SHP77 treated with DMSO at 0.1 percent for 48 hours (cell line): Measurements from ENCODE around the gene MMD.
"Not testable (repeated sequence)": the region's sequence is repeated elsewhere in the genome, so short reads cannot be mapped to it uniquely, and the experiment has no call there.

Experiments used
- DNase-seq: peaks from one replicate; lab custom pipeline; 2025; lab: John Stamatoyannopoulos, UW

Gene MMD

DNA sequence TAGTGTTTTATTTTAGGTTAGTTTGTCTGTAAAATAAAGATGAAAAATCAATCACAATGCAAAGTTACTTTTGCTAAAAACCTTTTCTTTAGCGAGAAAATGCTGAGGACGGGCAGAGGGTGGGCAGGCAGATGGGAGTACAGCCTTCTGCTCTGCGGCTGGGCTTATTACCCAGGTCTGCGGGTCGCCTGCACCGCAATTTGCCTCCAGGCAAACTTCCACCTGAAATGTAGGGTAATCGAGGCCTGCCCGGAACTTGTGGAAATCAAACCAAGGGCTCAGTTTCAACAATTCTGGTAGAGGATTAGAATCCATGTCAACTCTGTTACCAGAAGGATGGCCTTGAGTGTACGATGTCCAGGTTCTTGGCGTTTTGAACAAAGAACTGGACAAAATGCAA, 22.3 kb upstream of the MMD start:
- DNase-seq, result no peak

DNA sequence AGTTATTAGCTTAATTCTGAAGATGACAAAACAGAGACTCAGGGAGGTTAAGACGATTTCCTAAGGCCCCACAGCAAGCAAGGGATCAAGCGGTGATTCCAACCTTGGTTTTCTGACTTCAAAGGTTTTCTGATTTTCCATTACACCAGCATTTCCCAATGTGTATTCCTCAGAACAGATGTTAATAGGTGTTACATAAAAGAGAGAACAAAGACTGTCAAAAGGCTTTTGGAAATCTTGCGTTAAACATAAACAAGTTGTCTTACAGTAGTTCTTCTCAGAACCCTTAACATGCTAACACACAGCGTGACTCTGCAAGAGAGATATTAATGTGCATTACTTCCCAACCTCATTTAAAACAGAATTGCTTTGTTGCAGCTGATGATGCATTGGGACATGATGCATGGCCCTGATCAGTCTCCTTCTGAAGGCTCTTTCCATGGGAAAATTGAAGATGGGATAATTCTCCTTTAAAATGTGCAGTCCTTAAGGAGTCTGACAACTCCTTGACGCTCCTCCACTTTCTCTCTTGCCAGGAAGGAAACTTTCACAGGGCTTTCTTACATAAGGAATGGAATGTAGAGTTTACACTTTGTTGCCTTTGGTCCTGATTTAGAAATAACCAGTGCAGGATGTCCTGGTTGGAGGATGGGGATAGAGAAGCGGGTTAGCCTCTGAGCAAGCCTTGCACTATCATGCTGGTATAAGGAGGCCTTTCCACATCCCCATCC, 21.5 kb upstream of the MMD start:
- DNase-seq, result no peak

DNA sequence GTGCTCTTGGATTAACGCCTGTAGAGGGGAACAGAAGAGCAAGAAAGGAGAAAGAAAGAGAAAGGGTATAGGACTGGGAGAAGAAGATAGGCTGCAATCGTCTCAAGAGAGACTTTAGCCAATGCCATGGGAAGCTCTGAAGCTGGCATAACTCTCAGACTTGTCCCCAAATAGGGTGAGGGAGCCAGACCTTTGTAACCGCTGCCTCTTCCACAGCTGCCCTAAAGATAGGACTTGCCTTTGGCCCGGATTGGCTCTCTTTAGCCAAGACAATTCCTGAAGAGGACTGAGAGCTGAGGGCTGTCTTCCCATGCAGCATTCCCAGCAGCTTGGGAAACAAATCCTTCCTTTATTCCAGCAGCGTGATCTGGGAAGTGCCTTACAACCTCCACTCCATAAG, 20.8 kb upstream of the MMD start:
- DNase-seq, result no peak

DNA sequence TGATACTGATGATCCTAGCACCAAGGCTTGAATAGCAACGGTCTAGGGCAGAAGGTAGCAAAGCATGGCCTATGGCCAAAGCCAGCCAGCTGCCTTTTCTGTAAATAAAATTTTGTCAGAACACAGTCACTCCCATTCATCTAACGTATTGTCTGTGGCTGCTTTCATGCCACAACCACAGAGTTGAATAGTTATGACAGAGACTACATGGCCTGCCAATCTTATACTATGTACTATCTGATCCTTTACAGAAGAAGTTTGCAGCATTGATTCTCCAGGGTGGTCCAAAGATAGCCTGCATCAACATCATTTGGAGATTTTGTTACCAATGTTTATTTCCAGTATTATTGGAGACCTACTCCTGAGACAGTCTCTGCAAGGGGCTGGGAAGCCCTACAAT, 19.9 kb upstream of the MMD start:
- peak; percentile 39 for DNase-seq

DNA sequence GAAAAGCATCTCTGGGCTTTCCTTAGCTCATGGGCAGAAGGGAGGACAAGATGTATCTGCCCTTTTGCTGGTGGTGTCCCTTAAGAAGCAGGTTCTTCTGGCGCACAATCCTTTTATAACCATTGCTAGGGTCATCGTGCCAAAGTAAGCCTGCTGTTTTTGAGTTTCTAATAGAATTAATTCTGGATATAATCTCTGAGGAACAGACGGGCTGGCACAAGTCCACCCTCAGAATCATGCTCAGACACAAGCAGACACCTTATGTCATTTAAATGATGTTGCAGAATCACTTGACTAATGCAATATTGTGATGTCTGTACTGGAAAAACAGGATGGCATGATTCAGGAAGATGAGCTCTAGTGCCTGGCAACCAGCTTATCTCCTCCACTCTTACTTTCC, 18.8 kb upstream of the MMD start:
- no peak for DNase-seq

DNA sequence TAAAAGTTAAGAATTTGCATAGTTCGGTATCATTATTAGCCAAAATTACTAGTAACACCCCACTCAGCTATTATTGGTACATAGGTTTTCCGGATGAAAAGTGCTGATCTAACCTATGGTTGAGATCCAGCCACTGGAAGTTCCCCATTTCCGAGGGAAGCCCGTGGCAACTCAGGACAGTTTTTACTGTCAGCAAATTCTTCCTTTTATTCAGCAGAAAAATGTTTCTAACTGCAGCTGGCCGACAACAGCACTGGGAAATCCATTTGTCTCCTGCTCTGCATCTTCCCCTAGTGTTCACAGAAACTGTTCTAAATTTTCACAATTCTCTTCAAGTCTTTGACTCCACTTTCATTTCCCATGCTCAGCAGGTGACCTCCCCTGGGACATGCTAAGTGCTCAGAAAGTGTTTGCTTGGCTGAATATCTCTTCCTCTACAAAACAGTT, 15.5 kb upstream of the MMD start:
- no peak for DNase-seq

DNA sequence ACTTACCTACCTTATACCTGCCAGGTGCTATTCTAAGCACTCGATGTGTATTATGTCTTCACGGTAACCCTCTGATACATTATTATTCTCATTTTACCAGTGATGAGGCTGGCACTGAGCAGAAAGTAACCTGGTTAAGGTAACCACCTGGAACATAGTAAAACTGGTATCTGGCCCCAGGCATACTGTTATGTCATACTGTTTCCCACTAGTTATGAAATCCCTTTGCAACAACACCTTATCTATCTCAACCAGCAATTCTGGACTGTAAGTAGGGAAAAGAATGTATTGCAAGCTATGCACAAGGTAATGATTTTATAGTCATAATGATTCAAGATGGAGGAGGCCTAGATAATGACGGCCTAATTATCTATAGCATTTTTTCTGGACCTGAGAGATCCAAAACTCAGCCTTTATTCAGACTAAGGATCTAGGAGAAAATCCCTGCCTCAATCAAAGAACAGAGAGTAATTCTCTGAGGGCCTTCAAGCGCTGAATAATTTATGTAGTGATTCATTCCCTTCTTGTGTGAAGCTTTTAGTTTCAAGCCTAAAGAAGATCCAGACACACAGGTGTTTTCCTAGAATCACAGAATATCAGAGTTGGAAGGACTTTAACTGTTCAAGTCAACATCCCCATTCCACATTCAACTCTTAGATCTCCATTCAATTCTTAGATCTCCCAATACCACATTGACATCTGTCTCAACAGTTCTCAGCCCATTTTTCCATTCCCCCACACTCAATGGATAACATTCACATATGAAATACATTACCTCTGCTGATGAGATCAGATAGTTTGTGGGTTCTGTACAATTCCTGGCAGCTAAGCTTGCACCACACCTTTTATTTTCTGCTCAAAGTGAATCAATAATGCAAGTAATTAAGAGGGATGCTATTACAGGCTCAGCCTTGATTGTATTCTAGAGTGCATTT, 14.9 kb upstream of the MMD start:
- no peak for DNase-seq

DNA sequence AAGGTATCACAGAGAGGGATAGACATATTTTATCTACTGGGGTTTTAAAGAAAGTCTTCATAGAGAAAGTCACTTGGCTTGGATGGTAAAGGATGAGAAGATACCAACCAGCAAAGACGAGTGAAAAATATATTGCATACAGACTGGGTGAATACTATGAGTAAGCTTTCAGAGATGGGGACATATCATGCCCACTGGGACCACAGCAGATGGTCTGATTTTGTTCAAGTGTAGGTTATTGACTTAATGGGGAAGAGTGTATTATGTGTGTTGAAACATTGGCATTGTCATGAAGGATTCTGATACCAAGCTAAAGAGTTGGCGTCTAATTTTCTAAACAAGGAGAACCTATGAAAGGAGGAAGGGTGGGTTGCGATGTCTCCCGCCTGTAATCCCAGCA, 13.8 kb upstream of the MMD start:
- DNase-seq, result no peak

DNA sequence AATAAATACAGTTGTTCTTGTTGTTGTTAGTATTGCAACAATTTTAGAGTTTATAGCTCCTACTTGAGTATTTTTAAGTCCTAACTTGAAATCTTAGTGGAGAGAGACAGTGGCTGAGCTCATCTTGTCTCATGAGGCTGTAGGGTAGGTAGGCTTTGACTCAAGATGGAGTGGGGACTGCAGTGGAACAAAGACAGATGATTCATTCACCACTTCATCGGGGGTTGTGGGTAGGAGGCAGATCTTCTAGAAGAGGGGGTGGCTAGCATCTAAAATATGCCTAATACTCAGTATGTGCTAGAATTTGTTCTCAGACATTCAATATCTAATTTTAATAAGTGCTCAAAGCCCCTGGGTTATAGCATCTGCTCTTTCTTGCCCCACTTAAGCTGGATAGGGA, 13.1 kb upstream of the MMD start:
- DNase-seq, result no peak

DNA sequence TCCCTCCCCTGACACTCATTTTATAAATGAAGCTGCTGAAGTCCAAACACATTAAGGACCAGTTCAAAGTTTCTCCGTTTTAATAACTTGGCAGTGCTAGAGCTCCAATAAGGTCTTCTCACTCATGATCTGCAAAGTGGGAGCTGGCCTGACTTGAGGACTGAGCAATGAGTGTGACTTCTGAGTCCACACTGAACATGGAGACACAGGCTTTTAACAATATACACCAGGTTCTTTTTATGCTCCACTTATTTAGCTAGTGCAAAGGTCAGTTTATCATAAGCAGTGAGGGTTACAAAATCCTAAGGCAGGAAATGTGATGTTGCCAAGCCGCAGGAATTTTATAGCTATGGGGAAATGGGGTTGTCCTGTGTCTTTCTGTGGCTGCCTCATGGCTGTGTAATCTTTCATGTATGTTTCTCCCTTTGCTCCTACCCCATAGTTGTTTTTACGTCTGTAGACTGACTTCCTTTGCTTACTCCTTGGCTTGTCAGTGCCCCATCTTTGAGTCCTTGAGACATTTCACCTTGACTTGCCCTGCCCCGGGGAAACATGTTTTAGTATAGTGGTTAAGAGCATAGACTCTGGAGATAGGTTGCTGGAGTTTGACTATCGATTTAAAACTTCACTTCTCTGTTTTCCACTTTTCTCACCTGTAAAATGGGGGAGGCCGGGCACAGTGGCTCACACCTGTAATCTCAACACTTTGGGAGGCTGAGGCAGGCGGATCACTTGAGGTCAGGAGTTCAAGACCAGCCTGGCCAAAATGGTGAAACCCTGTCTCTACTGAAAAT, 12.2 kb upstream of the MMD start:
- no peak for DNase-seq

DNA sequence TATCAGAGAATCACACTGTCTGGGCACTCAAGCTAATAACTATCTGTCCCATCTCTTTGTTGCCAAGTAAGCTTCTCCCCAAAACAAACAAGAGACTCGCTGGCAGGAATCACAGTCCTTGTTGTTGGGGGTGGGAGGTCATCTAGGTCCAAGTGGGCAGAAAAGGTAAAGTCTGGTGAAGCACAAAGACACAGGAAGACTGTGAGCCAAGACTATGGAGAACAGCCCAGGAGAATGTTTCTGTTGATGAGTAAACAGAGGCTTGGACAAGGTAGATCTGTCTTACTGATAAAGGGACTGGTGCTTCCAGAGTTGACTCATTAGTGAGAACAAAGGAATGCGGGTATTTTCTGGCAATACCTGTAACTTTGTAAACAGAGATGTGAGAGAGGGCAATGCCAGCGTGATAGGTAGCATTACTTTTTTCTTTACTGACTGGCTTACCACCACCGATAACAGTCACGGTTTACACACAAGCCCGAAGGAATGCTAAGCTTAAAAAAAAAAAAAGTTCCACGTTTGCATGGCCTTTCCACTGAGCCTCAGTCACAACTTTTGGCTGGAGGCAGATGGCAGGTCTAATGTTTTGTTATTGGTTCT, 11.5 kb upstream of the MMD start:
- no peak for DNase-seq

DNA sequence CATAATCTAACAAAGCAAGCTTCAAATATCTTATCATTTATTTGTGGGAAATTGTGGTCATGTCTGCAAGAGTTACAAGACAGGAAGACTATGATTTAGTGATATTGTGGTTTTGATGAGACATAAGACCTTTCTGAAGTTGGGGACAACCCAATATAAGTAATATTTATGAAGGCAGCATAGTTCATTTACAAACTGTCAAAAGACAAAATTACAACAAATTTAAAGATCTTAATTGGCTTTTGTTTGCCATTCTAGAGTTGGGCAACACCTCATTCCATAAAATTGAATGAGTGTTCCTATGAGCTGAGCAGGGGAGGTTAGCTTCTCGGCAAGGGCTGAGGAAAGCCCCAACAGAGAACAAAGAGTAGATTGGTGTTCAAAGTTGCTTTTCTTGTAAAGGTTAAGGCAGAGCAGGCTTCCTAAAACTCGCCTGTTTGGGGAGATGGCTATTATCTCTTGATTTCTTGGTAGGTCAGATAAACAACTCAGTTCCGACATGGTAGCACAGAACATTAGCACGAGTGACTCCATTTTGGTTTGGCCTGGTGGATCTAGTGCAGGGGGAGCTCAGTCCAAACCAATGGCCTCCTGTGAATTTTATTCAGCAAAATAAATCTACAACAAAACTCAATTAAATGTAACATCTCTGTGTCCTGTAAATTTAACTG, 10.9 kb upstream of the MMD start:
- DNase-seq, result no peak

DNA sequence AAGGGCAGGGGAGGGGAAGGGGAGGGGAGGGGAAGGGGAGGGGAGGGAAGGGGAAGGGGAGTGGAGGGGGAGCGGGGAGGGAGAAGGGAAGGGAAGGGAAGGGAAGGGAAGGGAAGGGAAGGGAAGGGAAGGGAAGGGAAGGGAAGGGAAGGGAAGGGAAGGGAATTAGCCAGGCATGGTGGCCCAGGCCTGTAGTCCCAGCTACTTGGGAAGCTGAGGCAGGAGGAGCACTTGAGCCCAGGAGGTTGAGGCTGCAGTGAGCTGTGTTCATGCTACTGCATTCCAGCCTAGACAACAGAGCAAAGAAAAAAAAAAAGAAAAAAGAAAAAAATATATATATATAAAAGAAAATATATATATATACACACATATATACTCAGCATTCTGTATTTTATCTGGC, 10.3 kb upstream of the MMD start:
- DNase-seq, result not testable (repeated sequence)

DNA sequence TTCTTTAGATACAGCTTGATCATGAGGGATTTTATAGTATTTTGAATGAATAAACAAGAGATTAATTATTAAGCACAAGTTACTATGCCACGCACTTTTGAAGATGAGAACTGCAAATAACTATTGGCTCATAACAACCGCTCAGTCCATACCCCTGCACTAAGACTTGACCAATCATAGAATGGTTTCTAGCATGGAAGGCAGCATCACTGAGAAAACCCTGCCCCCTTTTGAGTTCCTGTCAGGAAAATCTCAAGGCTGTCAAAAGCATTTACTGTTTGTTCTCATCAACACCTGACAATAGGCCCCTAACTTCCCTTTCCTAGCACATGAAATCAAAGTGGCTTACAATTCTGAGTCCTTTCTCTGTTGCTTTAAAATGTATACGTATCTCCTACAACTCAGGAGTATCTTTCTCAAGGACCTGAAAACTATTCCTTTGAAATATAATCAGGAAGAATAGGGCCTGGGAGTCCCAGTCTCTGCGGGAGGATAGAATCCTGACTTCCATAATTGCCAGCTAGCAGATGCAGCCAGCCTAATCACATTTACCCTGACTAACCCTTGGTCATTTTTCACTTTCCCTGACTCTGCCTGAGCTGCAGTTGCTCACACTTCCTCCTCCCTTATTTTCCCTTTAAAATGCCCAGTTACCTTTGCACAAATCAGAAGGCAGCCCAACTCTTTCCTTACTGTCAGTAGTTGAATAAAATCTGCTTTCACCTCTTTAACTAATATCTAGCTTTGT, 9.1 kb upstream of the MMD start:
- DNase-seq, result no peak

DNA sequence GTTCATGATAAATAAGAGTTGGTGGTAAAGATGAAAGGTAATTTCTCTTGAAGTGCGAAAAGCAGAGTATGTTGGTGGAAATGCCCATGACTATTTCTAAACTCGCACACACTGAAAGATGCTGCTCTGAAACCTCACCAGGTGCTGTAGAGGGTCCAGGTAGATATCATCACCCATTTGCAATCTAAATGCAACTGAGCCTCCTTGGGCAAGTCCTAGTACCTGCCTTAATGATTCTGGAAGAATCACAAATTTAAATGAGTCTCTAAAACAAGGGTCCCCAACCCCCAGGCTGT, 5.9 kb upstream of the MMD start:
- no peak for DNase-seq

DNA sequence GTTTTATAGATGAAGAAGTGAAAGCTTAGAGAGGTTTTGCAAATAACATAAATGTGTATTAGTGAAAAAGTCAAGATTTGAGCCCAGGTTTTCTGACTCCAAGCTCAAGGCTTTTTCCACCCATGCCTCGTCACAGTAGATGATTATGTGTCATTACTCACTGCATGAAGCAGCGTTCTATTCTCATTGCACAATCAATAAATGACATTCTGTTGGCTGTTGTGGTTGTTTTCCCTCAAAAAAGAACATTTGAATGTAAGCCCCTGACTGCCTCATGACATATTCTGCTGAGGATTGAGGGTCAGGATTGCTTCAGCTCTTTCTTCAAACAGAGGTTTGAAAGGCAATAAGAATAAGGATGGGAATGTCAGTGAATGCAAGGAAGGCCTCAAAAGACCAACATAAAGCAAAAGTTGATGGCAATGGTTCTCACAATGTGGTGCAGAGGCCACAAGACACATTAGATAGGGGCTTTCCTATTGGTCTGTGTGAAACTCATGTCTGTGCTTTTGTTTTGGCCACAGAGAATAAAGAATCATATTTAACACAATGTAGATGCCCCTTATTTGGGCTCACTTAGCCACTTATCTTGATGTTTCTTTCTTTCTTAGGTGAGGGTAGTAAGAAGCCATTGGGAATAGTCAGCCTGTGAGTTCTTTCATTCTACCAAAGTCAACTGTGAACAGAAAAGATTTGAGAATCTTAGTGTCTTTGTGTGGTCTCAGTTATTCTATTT, 5.4 kb upstream of the MMD start:
- no peak for DNase-seq

DNA sequence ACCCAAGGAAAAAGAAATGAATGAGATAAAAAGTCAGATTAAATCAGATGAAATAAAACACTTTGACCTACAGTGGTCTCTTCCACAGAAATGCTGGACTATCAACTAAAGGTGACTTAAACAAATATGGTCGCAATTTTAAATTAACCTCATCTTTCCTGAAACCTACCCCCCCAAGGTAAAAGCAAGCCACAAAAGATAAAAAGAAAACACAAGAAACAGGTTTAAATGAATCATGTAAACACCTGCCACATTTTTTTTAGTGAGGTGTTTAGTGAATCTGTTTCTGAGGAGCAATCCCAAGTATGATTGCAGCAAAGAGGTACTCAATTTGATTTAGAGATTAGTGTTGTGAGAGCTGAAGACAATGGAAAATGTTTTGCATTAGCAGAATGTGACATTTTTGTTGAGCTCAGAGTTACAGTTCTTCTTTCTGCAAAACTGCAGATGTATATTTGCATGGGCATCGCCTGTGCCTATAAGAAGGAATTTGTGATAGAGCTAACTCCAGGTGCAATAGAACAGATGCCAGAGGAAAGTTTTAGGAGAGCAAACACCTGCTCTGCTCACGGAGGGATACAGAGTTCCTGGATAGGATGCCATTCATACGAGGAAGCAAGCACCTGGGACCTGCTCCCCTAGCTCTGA, 3.4 kb upstream of the MMD start:
- no peak for DNase-seq

DNA sequence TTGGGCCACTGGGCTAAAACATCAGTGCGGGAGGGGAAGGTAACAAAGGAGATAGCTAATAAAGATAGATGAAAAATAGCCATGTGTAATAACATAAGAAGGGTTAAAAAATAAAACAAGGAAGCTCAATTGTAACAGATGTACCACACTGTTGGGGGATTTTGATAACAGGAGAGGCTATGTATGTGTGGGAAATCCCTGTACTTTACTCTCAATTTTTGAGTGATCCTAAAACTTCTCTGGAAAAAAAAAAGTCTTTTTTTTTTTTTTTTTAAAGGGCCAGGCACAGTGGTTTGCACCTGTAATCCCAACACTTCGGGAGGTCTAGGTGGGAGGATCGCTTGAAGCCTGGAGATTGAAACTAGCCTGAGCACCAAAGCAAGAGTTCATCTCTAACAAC, 1.9 kb upstream of the MMD start:
- DNase-seq, result no peak

DNA sequence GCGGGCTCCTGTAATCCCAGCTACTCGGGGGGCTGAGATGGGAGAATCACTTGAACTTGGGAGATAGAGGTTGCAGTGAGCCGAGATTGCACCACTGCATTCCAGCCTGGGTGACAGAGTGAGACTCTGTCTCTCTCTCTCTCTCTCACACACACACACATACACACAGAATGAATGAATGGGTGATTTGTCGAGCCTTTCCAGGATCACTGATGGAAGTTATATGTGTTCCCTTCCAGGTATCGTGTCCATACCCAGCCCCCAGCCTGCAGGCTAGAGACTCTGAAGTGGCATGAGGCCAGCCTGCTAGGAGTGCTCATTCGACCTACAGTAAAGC, 1.2 kb upstream of the MMD start:
- not testable (repeated sequence) for DNase-seq

DNA sequence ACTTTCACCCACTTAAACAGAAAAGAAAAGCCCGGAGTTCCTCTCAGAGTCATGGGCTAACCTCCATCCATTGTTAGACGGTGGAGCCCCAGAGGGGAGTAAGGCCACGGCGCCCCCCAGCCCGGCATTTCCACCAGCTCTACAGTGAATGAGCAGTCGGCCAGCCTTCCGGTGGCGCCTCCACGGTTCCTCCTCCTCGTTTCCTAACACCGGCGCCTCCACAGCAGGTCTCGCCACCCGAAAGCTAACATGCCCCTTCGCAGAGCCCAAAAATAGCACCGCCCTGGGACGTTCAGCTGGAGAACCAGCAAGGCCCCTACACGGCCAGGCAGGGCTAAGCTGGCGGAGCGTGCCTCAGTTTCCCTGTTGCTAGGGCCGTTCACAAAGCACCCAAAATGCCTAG, 858 bp downstream of the MMD start:
- no peak for DNase-seq
